Effector CD8-positive, alpha-beta T cell (primary cell): Measurements from ENCODE around the gene RTF1.

Experiments used
- DNase-seq: peaks from one replicate; lab custom pipeline; 2025; lab: John Stamatoyannopoulos, UW

Gene RTF1

DNA sequence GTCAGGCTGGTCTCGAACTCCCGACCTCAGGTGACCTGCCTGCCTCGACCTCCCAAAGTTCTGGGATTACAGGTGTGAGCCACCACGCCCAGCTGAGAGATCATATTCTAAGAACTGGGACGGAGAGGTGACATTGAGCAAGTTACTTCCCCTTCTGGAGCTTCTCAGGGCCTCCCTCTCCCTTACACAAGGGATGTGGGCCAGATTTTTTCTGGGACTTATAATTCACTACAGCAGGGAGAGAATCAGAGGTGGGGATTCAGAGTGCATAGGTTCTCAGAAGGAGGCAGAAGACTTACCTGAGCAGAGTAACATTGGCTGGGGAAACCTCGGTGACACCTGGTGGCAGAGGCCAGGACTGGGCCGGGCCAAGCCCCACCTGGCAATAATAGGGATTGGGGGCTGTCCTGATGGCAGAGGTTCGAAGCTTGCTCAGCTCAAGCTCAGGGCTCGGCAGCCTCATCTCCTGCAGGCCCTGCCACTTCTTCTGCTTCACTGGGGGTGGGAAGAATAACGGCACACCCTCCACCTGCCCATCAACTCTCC, 90.0 kb downstream of the RTF1 start:
- no peak for DNase-seq

- no peak for DNase-seq
These were observed 91.0 kb downstream of the RTF1 start for GRCh38 chr15:41507820-41508290.

DNA sequence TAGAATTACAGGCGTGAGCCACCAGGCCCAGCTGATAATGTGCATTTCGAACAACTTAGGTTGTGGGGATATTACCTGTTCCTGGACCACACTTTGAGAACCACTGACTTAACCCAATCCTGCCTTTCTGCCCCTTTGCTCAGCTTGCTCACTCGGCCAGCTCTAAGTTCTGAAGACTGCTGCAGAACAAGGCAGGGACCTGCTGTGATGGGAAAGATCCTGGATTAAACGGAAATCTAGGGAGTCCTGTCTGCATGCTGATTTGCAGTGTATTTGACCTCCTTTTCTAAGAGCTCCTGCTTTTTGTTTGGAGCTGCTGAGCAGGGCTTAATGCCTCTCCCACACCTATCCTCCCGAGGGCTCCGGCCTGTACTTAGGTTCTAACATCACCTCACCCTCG, 93.8 kb downstream of the RTF1 start:
- no peak for DNase-seq

- no peak for DNase-seq
These were observed 94.5 kb downstream of the RTF1 start for GRCh38 chr15:41511331-41511898.

DNA sequence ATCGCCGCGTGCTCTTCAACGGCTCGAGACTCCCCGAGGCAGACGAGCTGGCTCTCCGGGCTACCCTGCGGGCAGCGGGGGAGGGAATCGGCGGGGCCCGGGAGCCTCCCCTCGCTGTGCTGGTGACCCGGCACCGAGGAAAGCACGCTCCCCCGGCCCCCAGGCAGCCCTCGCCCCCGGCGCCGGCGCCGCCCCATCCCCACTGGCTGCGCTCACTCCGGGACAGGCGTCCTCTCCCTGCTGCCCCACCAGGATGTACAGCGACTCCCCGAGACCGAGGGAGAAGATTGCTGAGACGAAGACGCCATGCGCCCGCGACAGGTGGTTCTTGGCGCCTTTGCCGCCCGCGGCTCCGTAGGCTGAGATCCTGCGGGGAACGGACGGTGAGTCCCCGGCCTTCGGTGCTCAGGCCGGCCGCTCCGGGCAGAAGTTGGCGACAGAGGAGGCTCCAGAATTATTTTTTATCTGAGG, 95.0 kb downstream of the RTF1 start:
- no peak for DNase-seq

GRCh38 chr15:41512512-41512939, 95.6 kb downstream of the RTF1 start:
- DNase-seq, result no peak

DNA sequence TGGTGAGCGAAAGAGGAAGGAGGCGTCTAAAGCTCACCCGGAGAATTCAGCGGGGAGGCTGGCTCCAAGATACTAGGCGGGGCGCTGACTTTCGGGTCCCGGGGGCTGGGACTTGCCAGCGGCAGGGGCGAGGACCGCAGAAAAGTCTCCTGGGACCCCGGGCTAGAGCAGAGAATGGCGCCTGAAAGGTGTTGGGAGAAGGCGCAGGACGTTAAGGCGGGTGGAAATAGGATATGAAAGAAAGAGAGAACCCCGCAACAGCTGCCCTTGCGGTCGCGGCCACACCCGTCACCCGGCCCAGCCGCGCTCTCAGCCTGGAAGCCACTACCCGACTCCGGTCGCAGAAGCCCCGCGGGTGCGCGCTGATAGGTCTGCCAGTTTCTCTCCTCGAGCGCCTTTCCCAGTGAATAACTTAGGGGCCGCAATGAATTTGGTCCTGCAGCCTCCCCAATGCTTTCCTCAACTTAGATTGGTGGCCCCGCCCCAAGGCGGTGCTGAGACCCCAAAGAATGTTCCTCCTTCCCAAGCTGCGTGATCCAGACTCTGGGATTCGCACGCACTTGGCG, 96.1 kb downstream of the RTF1 start:
- no peak for DNase-seq

DNA sequence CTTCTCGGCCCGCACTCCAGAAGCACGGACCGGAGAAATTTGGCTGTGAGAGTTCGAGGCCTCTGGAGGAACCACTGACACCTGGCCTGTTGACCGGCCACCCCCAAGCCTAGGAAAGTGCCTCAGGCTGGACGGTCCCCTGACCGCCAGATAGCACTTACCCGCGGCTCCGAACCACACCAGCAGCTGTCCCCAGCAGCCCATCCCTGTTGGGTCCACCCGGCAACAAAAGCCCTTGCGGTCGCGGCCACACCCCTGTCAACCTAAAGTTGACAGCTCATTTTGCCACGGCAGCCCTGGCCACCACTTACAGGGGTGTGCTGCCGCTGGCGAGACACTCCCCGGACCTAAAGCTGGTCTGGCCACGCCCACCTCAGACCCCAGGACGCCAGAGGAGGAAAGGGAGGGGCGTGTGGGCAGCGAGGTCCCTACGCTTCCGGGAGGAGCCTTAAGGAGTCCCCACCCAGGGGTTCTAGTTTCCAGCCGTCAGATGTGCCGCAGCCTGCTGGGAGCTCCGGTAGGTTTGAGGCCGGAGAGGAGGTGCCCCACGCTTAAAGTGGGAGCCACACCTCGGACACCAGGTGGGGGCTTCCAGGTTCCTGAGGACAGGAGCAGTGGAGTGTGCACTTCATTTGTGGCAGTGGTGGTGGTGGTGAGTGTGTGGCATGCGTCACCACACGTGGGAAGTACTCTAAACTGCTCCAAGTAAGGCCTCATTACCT, 96.8 kb downstream of the RTF1 start, which contains the start of gene LTK:
TSS of gene LTK (minus strand) at position 322 of the 722 bp plus-strand sequence. CDS start at position 204, 118 bp downstream.
- DNase-seq, result no peak

DNA sequence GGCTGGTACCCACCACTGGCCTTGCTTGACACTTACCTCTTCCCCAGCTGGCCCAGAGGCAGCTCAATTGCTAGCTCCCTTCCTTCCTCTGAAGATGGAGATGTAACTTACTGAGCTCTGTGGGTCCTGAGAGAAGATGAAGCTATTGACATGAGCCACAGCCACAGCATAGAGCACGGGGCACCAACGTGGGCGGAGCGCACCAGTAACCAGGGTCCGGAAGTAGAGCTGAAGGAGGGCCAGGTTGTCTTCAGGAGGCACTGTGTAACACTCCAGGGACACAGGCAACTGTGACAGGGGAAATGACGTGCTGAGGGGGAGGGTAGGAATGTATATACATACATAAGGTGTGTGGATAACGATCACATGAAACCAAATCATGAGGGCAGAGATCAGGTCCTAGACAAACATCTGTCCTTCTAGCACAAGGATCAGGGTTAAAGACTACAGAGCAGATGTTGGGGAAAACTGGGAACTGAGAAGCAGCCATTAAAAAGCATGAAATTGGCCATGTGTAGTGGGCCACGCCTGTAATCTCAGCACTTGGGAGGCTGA, 101.1 kb downstream of the RTF1 start:
- no peak for DNase-seq

GRCh38 chr15:41520636-41521035, 103.7 kb downstream of the RTF1 start:
- no peak for DNase-seq

DNA sequence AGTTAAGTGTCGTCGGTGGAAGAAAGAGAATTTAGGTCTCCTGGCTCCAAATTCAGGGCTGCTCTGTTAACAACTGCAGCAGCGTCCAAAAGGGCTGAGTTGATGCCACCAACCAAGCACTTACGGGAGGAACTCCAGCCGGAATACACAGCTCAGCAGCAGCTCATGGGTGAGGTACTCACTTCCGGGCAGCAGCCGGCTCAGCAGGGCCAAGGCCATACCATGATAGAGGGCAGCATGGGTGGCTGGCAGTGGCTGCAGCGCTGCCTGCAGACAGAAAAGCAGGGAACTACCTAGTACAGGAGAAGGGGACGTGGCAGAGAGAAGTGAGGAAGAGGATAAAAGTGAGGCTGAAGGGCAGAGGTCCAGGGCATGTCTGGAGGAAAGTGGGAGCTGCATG, 104.7 kb downstream of the RTF1 start:
- DNase-seq, result no peak

DNA sequence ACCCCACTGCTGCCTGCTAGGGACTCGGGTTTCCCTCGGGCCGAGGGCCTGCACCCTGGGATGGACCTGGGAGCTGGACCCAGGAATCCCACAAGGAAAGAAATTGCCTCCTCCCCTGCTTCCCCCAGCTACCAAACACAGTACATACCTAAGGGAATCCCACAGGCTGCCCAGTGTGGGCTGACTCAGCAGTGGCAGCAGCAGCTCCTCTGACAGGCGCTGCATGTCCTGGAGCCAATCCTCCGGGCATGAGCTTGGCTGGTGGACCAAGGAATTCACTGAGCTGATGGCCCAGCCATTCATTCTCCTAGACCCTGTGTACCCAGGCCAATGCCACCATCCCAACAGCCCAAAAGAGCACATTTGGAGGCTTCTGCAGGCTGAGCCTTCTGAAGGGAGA, 106.2 kb downstream of the RTF1 start:
- DNase-seq, result no peak

DNA sequence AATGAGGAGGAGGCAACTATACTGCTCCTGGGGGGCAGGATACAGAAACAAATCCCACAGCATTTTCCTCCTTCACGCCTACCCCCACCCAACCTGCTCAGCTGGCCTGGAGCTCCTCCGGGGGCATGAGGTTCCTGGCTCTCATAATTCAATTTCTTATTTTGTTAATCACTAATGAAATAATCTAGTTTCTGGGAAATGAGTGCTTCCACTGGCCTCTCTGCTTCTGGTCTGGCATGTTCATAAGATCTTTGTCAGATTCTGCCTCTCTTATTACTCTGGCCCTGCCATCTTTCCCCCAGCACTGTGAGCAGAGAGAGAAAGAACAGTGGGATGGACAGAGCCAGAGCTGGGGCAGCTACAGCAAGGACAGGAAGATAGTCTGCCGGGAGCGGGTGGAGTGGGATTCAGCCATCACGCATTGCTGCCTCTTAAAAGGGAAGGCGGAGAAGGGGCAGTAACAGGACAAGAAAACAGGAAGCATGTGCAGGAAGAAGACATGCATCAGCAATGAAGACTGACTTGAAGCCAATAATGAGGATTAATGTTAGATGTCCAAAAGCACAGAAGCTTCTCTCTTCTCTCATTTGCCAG, 113.6 kb downstream of the RTF1 start:
- DNase-seq, result no peak
